ENCODE measurements around the gene WWC1. TPM values are rescaled to one million over a fixed set of nuclear protein-coding genes. Genes with fewer than 3 reads are reported as not detected.
"Not testable (repeated sequence)": the region's sequence is repeated elsewhere in the genome, so short reads cannot be mapped to it uniquely, and the experiment has no call there.

WWC1 gene
- total and polyA plus RNA-seq, 9 of the 15 experiments (the other 6 are each of a cell fraction or from before 2014, with no cell fraction given): under 0.01 to 0.54 (median 0.42) TPM; not detected in 6

DNA sequence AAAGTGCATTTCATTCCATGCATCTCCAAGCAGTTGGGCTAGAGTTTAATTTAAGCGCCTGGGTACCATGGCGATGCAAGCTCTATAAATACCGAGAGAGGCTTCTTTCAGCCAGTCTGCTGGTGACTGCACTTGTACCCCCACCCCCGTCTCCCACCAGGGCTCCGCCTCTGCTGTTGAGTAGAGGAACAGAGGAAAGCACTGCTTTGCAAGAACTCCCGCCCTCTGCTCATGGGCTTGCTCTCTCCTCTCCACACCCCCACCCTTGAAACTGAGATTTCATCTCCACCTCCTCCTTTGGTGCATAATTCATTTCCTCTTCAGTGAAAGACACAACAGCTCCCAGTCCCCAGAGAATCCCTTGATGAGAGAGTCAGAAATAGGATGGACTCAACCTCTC is 5.1 kb upstream of the WWC1 start (continued):
- TF ChIP-seq, protein P1, sequence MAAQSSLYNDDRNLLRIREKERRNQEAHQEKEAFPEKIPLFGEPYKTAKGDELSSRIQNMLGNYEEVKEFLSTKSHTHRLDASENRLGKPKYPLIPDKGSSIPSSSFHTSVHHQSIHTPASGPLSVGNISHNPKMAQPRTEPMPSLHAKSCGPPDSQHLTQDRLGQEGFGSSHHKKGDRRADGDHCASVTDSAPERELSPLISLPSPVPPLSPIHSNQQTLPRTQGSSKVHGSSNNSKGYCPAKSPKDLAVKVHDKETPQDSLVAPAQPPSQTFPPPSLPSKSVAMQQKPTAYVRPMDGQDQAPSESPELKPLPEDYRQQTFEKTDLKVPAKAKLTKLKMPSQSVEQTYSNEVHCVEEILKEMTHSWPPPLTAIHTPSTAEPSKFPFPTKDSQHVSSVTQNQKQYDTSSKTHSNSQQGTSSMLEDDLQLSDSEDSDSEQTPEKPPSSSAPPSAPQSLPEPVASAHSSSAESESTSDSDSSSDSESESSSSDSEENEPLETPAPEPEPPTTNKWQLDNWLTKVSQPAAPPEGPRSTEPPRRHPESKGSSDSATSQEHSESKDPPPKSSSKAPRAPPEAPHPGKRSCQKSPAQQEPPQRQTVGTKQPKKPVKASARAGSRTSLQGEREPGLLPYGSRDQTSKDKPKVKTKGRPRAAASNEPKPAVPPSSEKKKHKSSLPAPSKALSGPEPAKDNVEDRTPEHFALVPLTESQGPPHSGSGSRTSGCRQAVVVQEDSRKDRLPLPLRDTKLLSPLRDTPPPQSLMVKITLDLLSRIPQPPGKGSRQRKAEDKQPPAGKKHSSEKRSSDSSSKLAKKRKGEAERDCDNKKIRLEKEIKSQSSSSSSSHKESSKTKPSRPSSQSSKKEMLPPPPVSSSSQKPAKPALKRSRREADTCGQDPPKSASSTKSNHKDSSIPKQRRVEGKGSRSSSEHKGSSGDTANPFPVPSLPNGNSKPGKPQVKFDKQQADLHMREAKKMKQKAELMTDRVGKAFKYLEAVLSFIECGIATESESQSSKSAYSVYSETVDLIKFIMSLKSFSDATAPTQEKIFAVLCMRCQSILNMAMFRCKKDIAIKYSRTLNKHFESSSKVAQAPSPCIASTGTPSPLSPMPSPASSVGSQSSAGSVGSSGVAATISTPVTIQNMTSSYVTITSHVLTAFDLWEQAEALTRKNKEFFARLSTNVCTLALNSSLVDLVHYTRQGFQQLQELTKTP (IDR thresholded peaks at IDR 0.05; ENCODE audit: low read depth in 1 of 2, partially characterized antibody in 2 of 2): no peak
- no peak for TF ChIP-seq ZNF436 (CRISPR knock-in tag; IDR thresholded peaks at IDR 0.05)
- TF ChIP-seq MTF1 (CRISPR knock-in tag; IDR thresholded peaks at IDR 0.05; ENCODE audit: borderline replicate concordance): no peak
- no peak for TF ChIP-seq DIDO1 (tag; IDR thresholded peaks at IDR 0.05; ENCODE audit: low read depth)
- no peak for TF ChIP-seq NR2C1 (IDR thresholded peaks at IDR 0.05)
- no peak for TF ChIP-seq NR2C1 (tag; IDR thresholded peaks at IDR 0.05)
- TF ChIP-seq, protein P2, sequence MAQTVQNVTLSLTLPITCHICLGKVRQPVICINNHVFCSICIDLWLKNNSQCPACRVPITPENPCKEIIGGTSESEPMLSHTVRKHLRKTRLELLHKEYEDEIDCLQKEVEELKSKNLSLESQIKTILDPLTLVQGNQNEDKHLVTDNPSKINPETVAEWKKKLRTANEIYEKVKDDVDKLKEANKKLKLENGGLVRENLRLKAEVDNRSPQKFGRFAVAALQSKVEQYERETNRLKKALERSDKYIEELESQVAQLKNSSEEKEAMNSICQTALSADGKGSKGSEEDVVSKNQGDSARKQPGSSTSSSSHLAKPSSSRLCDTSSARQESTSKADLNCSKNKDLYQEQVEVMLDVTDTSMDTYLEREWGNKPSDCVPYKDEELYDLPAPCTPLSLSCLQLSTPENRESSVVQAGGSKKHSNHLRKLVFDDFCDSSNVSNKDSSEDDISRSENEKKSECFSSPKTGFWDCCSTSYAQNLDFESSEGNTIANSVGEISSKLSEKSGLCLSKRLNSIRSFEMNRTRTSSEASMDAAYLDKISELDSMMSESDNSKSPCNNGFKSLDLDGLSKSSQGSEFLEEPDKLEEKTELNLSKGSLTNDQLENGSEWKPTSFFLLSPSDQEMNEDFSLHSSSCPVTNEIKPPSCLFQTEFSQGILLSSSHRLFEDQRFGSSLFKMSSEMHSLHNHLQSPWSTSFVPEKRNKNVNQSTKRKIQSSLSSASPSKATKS (CRISPR knock-in tag; IDR thresholded peaks at IDR 0.05): no peak
- TF ChIP-seq CHCHD3 (CRISPR knock-in tag; IDR thresholded peaks at IDR 0.05): no peak

- H3K9me1 ChIP-seq (ENCODE audit: control insufficient read depth, insufficient read depth, low read length); H3K9me3 ChIP-seq (replicated peaks; ENCODE audit: control insufficient read depth, insufficient read depth, low read depth, low read length); H3K4me3 ChIP-seq; BruUV-seq (replicated peaks); H3K27ac ChIP-seq (ENCODE audit: extremely low read depth, low read depth, low read length); H4K20me1 ChIP-seq (replicated peaks; ENCODE audit: control insufficient read depth, insufficient read depth, low read length); H3K4me2 ChIP-seq (ENCODE audit: insufficient read depth, low read length); CTCF ChIA-PET (ENCODE audit: low intra/inter-chr PET ratio); intact Hi-C loops (cut with micrococcal nuclease); H2AFZ ChIP-seq (ENCODE audit: low read depth, low read length); H3K9ac ChIP-seq (ENCODE audit: insufficient read depth in 1 of 2, low read depth in 2 of 2, low read length in 2 of 2); H3K36me3 ChIP-seq (ENCODE audit: control insufficient read depth, insufficient read depth, low read length); H3K79me2 ChIP-seq (ENCODE audit: control insufficient read depth, insufficient read depth, low read length); ATAC-seq; FAIRE-seq; H3K27me3 ChIP-seq (ENCODE audit: control insufficient read depth in 2 of 2, insufficient read depth in 2 of 2, low read length in 2 of 2); in situ Hi-C loops (cut with MboI); POLR2A ChIA-PET; H3K4me1 ChIP-seq (replicated peaks in 1 of 2; ENCODE audit: control insufficient read depth in 2 of 2, insufficient read depth in 2 of 2, low read length in 2 of 2); DNase-seq (ENCODE audit: extremely low read depth in 1 of 4, low spot score in 3 of 4): not testable (repeated sequence)
- 3% methylated on average over 4 of the region's 5 CpGs for WGBS (ENCODE audit: insufficient coverage, low coverage, missing lambda C conversion rate)
These were observed 4.6 kb upstream of the WWC1 start for GRCh38 chr5:168286863-168287262.

All from K562 (cell line).